Measurements from ENCODE around the gene ADGRV1. TPM values are rescaled to one million over a fixed set of nuclear protein-coding genes. Genes with fewer than 3 reads are reported as not detected.

The ADGRV1 gene
- total and polyA plus RNA-seq, 9 of the 15 experiments (the other 6 are each of a cell fraction or from before 2014, with no cell fraction given), result 21.7 to 156 (median 58.2) TPM

GRCh38 chr5:90866915-90867731 is 308.5 kb downstream of the ADGRV1 start (continued):
- TF ChIP-seq, protein P1, sequence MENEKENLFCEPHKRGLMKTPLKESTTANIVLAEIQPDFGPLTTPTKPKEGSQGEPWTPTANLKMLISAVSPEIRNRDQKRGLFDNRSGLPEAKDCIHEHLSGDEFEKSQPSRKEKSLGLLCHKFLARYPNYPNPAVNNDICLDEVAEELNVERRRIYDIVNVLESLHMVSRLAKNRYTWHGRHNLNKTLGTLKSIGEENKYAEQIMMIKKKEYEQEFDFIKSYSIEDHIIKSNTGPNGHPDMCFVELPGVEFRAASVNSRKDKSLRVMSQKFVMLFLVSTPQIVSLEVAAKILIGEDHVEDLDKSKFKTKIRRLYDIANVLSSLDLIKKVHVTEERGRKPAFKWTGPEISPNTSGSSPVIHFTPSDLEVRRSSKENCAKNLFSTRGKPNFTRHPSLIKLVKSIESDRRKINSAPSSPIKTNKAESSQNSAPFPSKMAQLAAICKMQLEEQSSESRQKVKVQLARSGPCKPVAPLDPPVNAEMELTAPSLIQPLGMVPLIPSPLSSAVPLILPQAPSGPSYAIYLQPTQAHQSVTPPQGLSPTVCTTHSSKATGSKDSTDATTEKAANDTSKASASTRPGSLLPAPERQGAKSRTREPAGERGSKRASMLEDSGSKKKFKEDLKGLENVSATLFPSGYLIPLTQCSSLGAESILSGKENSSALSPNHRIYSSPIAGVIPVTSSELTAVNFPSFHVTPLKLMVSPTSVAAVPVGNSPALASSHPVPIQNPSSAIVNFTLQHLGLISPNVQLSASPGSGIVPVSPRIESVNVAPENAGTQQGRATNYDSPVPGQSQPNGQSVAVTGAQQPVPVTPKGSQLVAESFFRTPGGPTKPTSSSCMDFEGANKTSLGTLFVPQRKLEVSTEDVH (IDR thresholded peaks at IDR 0.05; ENCODE audit: low read depth, partially characterized antibody), result no peak
- TF ChIP-seq ZKSCAN1 (IDR thresholded peaks at IDR 0.05; ENCODE audit: low read depth, low read length) (no peak), SPI1 (IDR thresholded peaks at IDR 0.05; ENCODE audit: borderline replicate concordance, low read depth, low read length) (no peak), ZNF311 (CRISPR knock-in tag; IDR thresholded peaks at IDR 0.05) (no peak), ZNF12 (CRISPR knock-in tag; IDR thresholded peaks at IDR 0.05) (no peak), CBFA2T2 (conservative IDR thresholded peaks at IDR 0.05) (no peak), ZNF3 (CRISPR knock-in tag; IDR thresholded peaks at IDR 0.05) (no peak), MAFF (IDR thresholded peaks at IDR 0.05; ENCODE audit: low read length) (no peak), GATA2 (CRISPR knock-in tag; IDR thresholded peaks at IDR 0.05) (no peak), KAT8 (IDR thresholded peaks at IDR 0.05; ENCODE audit: low read depth) (no peak), ARID1B (IDR thresholded peaks at IDR 0.05) (peak; percentile 69), TRIM28 (IDR thresholded peaks at IDR 0.05) (no peak), CEBPB (tag; IDR thresholded peaks at IDR 0.05) (no peak), SREBF2 (CRISPR knock-in tag; IDR thresholded peaks at IDR 0.05) (no peak), KLF10 (CRISPR knock-in tag; IDR thresholded peaks at IDR 0.05) (no peak), CBX3 (IDR thresholded peaks at IDR 0.05; ENCODE audit: borderline replicate concordance in 1 of 2, low read length in 2 of 2) (no peak), XRCC5 (IDR thresholded peaks at IDR 0.05; ENCODE audit: low read depth, low read length) (no peak), NBN (IDR thresholded peaks at IDR 0.05; ENCODE audit: low read depth) (no peak), EP300 (IDR thresholded peaks at IDR 0.05; ENCODE audit: low read length) (peak; percentile 48; the same call in 1 of the 2 replicates), RCOR1 (IDR thresholded peaks at IDR 0.05; ENCODE audit: borderline replicate concordance in 1 of 2, low read depth in 2 of 2, low read length in 2 of 2) (no peak)
- TF ChIP-seq, protein P2, sequence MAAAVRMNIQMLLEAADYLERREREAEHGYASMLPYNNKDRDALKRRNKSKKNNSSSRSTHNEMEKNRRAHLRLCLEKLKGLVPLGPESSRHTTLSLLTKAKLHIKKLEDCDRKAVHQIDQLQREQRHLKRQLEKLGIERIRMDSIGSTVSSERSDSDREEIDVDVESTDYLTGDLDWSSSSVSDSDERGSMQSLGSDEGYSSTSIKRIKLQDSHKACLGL (CRISPR knock-in tag; IDR thresholded peaks at IDR 0.05; ENCODE audit: borderline replicate concordance, poor library complexity, severe bottlenecking), result no peak
- TF ChIP-seq, protein P3, sequence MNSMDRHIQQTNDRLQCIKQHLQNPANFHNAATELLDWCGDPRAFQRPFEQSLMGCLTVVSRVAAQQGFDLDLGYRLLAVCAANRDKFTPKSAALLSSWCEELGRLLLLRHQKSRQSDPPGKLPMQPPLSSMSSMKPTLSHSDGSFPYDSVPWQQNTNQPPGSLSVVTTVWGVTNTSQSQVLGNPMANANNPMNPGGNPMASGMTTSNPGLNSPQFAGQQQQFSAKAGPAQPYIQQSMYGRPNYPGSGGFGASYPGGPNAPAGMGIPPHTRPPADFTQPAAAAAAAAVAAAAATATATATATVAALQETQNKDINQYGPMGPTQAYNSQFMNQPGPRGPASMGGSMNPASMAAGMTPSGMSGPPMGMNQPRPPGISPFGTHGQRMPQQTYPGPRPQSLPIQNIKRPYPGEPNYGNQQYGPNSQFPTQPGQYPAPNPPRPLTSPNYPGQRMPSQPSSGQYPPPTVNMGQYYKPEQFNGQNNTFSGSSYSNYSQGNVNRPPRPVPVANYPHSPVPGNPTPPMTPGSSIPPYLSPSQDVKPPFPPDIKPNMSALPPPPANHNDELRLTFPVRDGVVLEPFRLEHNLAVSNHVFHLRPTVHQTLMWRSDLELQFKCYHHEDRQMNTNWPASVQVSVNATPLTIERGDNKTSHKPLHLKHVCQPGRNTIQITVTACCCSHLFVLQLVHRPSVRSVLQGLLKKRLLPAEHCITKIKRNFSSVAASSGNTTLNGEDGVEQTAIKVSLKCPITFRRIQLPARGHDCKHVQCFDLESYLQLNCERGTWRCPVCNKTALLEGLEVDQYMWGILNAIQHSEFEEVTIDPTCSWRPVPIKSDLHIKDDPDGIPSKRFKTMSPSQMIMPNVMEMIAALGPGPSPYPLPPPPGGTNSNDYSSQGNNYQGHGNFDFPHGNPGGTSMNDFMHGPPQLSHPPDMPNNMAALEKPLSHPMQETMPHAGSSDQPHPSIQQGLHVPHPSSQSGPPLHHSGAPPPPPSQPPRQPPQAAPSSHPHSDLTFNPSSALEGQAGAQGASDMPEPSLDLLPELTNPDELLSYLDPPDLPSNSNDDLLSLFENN (IDR thresholded peaks at IDR 0.05; ENCODE audit: low read depth in 2 of 2, low read length in 2 of 2), result no peak
- TF ChIP-seq, protein P4, sequence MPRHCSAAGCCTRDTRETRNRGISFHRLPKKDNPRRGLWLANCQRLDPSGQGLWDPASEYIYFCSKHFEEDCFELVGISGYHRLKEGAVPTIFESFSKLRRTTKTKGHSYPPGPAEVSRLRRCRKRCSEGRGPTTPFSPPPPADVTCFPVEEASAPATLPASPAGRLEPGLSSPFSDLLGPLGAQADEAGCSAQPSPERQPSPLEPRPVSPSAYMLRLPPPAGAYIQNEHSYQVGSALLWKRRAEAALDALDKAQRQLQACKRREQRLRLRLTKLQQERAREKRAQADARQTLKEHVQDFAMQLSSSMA (CRISPR knock-in tag; IDR thresholded peaks at IDR 0.05), result no peak

Measured in K562 (cell line).